ACC112 (cell line): Measurements from ENCODE around the gene STK26.

ENCODE experiments used
- H2AFZ ChIP-seq: fragments of 200-600 bp; sonication (generic); one replicate; pipeline ENCODE4 v1.6.0; 2017; ENCODE audit warnings: antibody characterized with exemption, low read length; ENCODE audit not compliant: unreplicated experiment
- H3K27ac ChIP-seq: fragments of 200-600 bp; sonication (generic); 2 replicates; pipeline ENCODE4 v1.5.1; 2014; ENCODE audit warnings: low read depth, mild to moderate bottlenecking, antibody characterized with exemption, low read length, moderate library complexity
- H3K27me3 ChIP-seq: fragments of 200-600 bp; sonication (generic); 2 replicates; pipeline ENCODE4 v1.6.1; 2014; ENCODE audit warnings: mild to moderate bottlenecking, antibody characterized with exemption, low read length, moderate library complexity, mixed read lengths; ENCODE audit not compliant: insufficient read depth
- H3K36me3 ChIP-seq: fragments of 200-600 bp; sonication (generic); 2 replicates; pipeline ENCODE4 v1.6.1; 2016; ENCODE audit warnings: mild to moderate bottlenecking, antibody characterized with exemption, low read length, moderate library complexity, mixed read lengths; ENCODE audit not compliant: insufficient read depth
- H3K4me1 ChIP-seq: fragments of 200-600 bp; sonication (generic); one replicate; pipeline ENCODE4 v1.6.1; 2016; ENCODE audit warnings: low read length, mixed read lengths; ENCODE audit not compliant: insufficient read depth, unreplicated experiment, control insufficient read depth
- H3K4me3 ChIP-seq: fragments of 200-600 bp; sonication (generic); 2 replicates; pipeline ENCODE4 v1.5.1; 2014; ENCODE audit warnings: mild to moderate bottlenecking, low read depth, low read length
- H3K79me2 ChIP-seq: fragments of 200-600 bp; sonication (generic); one replicate; pipeline ENCODE4 v1.6.0; 2016; ENCODE audit warnings: low read length; ENCODE audit not compliant: control insufficient read depth, unreplicated experiment, insufficient read depth

The STK26 gene

DNA sequence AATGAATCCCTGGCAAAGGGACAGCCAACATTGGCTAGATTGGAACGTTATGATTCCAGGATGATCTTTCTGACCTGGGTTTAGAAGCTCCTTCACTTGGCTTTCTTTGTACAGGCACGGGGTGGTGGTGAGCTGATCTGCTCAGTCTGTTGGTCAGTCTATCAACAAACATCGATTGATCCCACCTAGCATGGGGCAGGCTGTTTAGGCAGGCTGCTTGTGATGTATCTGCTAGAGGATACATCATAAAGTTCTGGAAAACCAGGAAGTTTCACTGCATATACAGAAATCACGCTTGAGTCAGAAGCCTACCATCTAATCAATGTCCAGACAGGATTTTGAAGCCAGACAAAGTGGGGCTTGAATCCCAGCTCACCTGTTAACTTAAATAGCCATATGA, 97.8 kb downstream of the STK26 start:
- H3K4me3 ChIP-seq, result no peak overlapping the region
- H3K27ac ChIP-seq, result no peak overlapping the region
- no peak overlapping the region for H2AFZ ChIP-seq
- H3K36me3 ChIP-seq, result no peaks in the 10 kb centered on the region
- peaks cover 3% of the 10 kb centered on the region for H3K4me1 ChIP-seq
- no peaks in the 10 kb centered on the region for H3K79me2 ChIP-seq
- no peaks in the 10 kb centered on the region for H3K27me3 ChIP-seq
